ENCODE data around the gene IFT122.

The IFT122 gene

DNA sequence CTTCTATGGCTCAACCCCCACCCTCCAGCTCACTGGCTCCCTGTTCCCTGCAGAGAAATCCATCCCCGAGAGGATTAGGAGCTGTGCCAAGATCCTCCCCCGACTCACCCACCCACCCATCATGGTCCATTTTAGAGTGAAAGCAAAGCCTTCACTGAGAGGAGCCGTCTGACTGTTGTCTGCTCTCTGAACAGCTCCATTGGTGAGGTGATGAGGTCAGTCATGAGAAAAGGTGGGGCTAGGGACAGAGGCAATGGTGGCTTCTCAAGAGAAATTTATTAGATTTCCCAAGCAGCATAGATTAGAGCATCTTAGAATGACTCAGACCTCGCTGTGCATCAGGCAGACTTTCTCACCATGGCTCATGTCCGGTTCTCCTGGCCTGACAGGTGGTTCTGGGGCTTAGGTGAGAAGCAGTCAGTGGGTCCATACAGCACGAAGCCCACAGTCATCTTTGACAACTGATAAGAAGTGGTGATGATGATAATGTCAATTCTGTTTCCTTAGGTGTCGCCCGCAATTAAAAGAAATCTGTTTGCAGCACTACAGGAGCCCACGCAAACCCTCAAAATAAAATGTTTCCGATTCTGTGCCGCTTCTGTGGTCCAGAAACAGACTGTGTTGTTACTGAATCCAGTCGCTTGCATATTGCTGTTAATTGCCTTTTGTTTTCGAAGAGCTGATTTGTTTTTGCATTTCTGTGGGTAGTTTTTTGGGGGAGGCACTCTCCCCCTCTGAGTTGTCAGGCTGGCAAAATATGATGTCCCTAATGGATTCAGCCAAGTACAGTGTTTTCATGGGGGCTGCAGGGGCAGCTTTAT, 63.7 kb downstream of the IFT122 start:
- DNase-seq (ENCODE audit: low read depth in 2 of 2) = peak in 1 of 2 donors; percentile 32
- no peak overlapping the region for H3K4me3 ChIP-seq (replicated peaks in 1 of 2; ENCODE audit: low read depth in 2 of 2, low read length in 2 of 2)
- TF ChIP-seq, protein P1, sequence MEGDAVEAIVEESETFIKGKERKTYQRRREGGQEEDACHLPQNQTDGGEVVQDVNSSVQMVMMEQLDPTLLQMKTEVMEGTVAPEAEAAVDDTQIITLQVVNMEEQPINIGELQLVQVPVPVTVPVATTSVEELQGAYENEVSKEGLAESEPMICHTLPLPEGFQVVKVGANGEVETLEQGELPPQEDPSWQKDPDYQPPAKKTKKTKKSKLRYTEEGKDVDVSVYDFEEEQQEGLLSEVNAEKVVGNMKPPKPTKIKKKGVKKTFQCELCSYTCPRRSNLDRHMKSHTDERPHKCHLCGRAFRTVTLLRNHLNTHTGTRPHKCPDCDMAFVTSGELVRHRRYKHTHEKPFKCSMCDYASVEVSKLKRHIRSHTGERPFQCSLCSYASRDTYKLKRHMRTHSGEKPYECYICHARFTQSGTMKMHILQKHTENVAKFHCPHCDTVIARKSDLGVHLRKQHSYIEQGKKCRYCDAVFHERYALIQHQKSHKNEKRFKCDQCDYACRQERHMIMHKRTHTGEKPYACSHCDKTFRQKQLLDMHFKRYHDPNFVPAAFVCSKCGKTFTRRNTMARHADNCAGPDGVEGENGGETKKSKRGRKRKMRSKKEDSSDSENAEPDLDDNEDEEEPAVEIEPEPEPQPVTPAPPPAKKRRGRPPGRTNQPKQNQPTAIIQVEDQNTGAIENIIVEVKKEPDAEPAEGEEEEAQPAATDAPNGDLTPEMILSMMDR (IDR thresholded peaks at IDR 0.05; ENCODE audit: low read depth, low read length) = no peak

DNA sequence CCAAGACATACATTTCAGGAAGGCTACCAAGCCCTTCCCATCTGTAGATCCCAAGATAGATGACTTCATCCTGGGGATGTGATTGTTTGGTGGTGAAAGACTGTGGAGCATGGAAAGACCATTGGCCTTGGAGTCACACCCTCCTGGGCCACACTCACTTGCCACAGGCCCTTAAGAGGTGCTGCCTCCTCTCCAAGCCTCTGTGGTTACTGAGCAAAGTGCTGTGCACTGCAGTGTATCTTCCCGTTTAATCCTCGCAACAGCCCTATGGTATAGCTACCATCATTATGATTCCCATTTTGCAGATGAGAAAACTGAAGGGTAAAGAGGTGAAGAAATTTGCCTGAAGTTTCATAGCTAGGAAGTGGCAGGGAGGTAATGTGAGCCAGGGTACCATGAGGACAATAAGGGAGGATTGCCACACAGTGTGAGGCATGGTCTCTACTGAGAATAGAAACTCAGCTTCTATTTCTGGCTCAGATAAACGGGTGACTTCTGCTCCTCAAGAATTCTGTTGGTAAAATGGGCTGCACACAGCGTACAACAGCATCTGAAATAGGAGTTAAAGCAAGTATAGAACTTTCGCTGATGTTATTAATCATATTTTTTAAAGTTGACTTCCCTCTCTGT, 64.6 kb downstream of the IFT122 start:
- DNase-seq (ENCODE audit: low read depth in 2 of 2) = no peak
- H3K4me3 ChIP-seq (replicated peaks in 1 of 2; ENCODE audit: low read depth in 2 of 2, low read length in 2 of 2) = no peak overlapping the region
- TF ChIP-seq, protein P1 (IDR thresholded peaks at IDR 0.05; ENCODE audit: low read depth, low read length) = no peak

DNA sequence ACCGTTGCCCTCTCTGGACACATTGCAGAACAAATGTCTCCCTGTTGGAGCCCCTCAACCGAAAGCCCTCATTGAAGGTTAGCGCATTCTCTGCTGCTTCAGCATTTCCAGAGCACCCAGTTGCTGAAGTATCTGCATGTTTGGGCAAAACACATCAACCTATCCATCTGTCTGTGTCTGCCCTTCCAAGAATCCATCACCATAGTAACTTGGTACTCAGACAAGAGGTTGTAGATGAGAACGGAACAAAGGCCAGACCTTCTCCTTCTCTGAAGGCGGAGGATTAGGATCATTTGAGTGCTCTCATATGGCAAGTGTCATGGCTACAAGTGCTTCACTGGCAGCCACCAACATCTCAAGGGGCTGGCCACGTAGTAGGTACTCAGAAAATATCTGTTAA, 65.3 kb downstream of the IFT122 start:
- DNase-seq (ENCODE audit: low read depth in 2 of 2) = no peak
- TF ChIP-seq, protein P1 (IDR thresholded peaks at IDR 0.05; ENCODE audit: low read depth, low read length) = no peak
- H3K4me3 ChIP-seq (replicated peaks in 1 of 2; ENCODE audit: low read depth in 2 of 2, low read length in 2 of 2) = no peak overlapping the region

DNA sequence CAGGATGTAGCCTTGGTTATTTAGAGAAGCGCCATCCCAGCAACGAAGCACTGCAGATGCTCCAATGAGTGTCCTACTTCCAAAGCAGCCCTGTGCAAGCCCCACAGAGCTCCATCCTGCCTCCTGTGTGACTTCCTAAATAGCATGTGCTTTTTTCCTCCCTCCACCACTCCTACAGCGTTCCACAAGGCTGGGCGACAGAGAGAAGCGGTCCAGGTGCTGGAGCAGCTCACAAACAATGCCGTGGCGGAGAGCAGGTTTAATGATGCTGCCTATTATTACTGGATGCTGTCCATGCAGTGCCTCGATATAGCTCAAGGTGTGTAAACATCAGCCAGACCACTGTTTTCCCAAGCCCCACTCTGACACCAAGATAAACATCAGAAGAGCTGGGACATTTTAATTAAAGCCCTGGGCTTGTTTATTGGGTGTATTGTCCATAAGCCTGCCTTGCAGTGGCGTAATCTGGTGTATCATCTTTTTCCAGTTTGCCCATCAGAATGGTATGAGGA, 66.3 kb downstream of the IFT122 start:
- H3K4me3 ChIP-seq (replicated peaks in 1 of 2; ENCODE audit: low read depth in 2 of 2, low read length in 2 of 2) = no peak overlapping the region
- TF ChIP-seq, protein P1 (IDR thresholded peaks at IDR 0.05; ENCODE audit: low read depth, low read length) = no peak
- no peak for DNase-seq (ENCODE audit: low read depth in 2 of 2)

DNA sequence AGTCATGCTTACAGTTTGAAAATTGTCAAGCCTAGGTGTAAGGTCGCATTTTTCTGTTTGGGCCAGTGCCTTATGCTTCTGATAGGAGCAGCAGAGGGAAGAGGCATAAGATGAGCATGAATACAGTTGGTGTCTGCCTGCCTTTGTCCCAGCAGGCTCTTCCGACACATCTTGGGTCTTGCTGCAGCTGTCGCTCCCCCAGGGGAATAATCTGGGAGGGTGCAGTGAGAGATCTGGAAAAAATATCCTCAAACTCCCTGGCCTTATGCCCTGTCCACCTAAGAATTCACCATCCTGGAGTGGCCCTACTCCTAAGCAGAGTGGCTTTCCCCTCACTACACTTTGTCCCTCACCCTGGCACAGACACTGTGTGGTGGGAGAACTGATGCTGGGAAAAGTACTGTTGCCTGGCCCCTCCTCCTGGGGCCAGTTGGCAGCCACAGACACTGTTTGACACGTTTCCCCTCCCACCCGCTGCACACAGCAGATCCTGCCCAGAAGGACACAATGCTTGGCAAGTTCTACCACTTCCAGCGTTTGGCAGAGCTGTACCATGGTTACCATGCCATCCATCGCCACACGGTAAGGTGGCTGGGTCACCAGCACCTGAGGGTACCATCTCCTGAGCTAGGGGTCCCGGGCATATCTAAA, 67.3 kb downstream of the IFT122 start:
- peak in 1 of 2 donors; percentile 23 for DNase-seq (ENCODE audit: low read depth in 2 of 2)
- H3K4me3 ChIP-seq (replicated peaks in 1 of 2; ENCODE audit: low read depth in 2 of 2, low read length in 2 of 2) = no peak overlapping the region
- TF ChIP-seq, protein P1 (IDR thresholded peaks at IDR 0.05; ENCODE audit: low read depth, low read length) = no peak

DNA sequence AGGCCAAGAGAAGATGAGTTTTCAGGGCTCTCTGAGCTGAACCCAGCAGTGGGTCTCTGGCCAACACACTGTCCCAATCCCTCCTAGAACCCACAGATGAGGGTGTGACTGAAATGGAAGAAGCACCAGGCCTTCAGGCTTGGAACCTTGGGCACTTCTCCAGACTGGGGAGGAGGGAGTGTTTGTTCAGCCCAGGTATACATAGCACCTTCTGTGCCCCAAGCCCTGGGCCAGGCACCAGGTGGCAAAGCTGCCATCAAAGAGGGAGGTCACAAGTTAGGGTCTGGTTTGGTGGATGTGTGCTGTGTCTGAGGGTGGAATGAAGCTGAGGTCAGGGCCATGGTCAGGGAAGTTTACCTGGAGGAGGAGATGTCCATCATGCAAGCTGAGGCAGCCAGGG, 72.6 kb downstream of the IFT122 start:
- no peak for DNase-seq (ENCODE audit: low read depth in 2 of 2)
- TF ChIP-seq, protein P1 (IDR thresholded peaks at IDR 0.05; ENCODE audit: low read depth, low read length) = no peak
- H3K4me3 ChIP-seq (replicated peaks in 1 of 2; ENCODE audit: low read depth in 2 of 2, low read length in 2 of 2) = no peak overlapping the region
